Prostate gland (tissue), 2 donors: ENCODE data around the gene PODXL2. TPM values are rescaled to one million over a fixed set of nuclear protein-coding genes. Genes with fewer than 3 reads are reported as not detected.

Experiments
- DNase-seq: peaks from one replicate; pipeline ENCODE4 v3.0.0-alpha.2; 2019; ENCODE audit warnings: low spot score
- H3K27ac ChIP-seq, 2 donors: fragments of 200-600 bp; sonication (generic); 2 replicates each; pipeline ENCODE4 v1.5.1; 2017 to 2019
- H3K27me3 ChIP-seq: fragments of 200-600 bp; sonication (generic); replicated peaks from 2 replicates; pipeline ENCODE4 v1.5.1; 2019; ENCODE audit not compliant: insufficient read depth
- H3K36me3 ChIP-seq, 2 donors: fragments of 200-600 bp; sonication (generic); 1 replicate in 1 of 2; 2 replicates in 1 of 2; pipeline versions ENCODE4 v1.5.1 to v1.8.1; 2017 to 2019
- H3K4me1 ChIP-seq: fragments of 200-600 bp; sonication (generic); replicated peaks from 2 replicates; pipeline ENCODE4 v1.5.1; 2019
- H3K4me3 ChIP-seq, 2 donors: fragments of 200-600 bp; sonication (generic); 2 replicates each; pipeline ENCODE4 v1.5.1; 2017 to 2019
- H3K9me3 ChIP-seq: fragments of 200-600 bp; sonication (generic); 2 replicates; pipeline ENCODE4 v1.5.1; 2017
- CTCF ChIP-seq, 4 experiments: fragments of 200-600 bp in 2 of 4; fragments of 450-650 bp in 2 of 4; sonication (generic) in 2 of 4; IDR thresholded peaks; 1 replicate in 3 of 4; 2 replicates in 1 of 4; pipeline ENCODE4 v1.5.1; 2016 to 2019; ENCODE audit warnings: antibody characterized with exemption in 4 of 4, mild to moderate bottlenecking in 2 of 4, moderate library complexity in 2 of 4
- POLR2A ChIP-seq: fragments of 450-650 bp; IDR thresholded peaks from one replicate; pipeline ENCODE4 v1.6.1; 2016; ENCODE audit warnings: antibody characterized with exemption, mild to moderate bottlenecking
- POLR2AphosphoS5 ChIP-seq: sonication (generic); formaldehyde crosslinking; IDR thresholded peaks from one replicate; pipeline ENCODE4 v1.6.1; 2017; ENCODE audit warnings: antibody characterized with exemption
- WGBS: methylation state at CpG from one replicate; pipeline ENCODE4 v1.1.5; 2018; 5-methylcytosine and 5-hydroxymethylcytosine counted together
- intact Hi-C: fragments of 100-400 bp; cut with DNase I; formaldehyde crosslinking; loops from one replicate; pipeline ENCODE4 v1.14.2; 2022
- microRNA-seq: library from miRNA; unstranded; fragments of <30 nt; microRNA quantifications from one replicate; pipeline ENCODE4, GENCODE V29; 2016
- small RNA-seq, 2 donors: library from RNA; depleted of rRNA; stranded (forward); fragments of <200 nt; gene quantifications; one replicate each; pipeline ENCODE3, GENCODE V24; 2016
- total RNA-seq, 2 donors: library from RNA; depleted of rRNA; stranded (reverse); fragments of >200 nt; gene quantifications; one replicate each; pipeline ENCODE4 v1.1.0, GENCODE V29; 2016

The PODXL2 gene
- total RNA-seq, 2 donors from 2014 or later = 63.9 to 73.7 TPM

- Histone ChIP-seq H3K27ac (peak overlapping the region in 1 of 2 donors; percentile 28), H3K4me1 (peaks cover 3% of the 10 kb centered on the region)
Measured at GRCh38 chr3:127720161-127720823, 91.3 kb downstream of the PODXL2 start.

GRCh38 chr3:127720985-127721935 is 92.3 kb downstream of the PODXL2 start:
- Histone ChIP-seq H3K4me3 (no peak overlapping the region), H3K9me3 (no peaks in the 10 kb centered on the region), H3K36me3 (no peaks in the 10 kb centered on the region), H3K4me1 (peaks cover 3% of the 10 kb centered on the region), H3K27ac (peak overlapping the region in 1 of 2 donors; percentile 47), H3K27me3 (no peaks in the 10 kb centered on the region)
- intact Hi-C loops = no loop called here
- TF ChIP-seq CTCF (IDR thresholded peaks at IDR 0.05) = no peak
- TF ChIP-seq POLR2AphosphoS5 = no peak
- no peak for TF ChIP-seq POLR2A
- peak; percentile 44 for DNase-seq
- WGBS = 67% methylated on average over 17 of the region's 17 CpGs

More at GRCh38 chr3:127720161-127720823, 91.3 kb downstream of the PODXL2 start:
- 75% methylated on average over 15 of the region's 15 CpGs for WGBS
- no peaks in the 10 kb centered on the region for H3K27me3 ChIP-seq
- intact Hi-C loops = no loop called here
- H3K9me3 ChIP-seq = no peaks in the 10 kb centered on the region
- DNase-seq = peak; percentile 40
- no peaks in the 10 kb centered on the region for H3K36me3 ChIP-seq
- TF ChIP-seq POLR2A (no peak), CTCF (IDR thresholded peaks at IDR 0.05) (no peak), POLR2AphosphoS5 (peak; percentile 52)
- H3K4me3 ChIP-seq = no peak overlapping the region

- peaks cover 3% of the 10 kb centered on the region for H3K4me1 ChIP-seq
- H3K27me3 ChIP-seq = no peaks in the 10 kb centered on the region
- no peaks in the 10 kb centered on the region for H3K9me3 ChIP-seq
- TF ChIP-seq CTCF (IDR thresholded peaks at IDR 0.05) (no peak), POLR2A (no peak), POLR2AphosphoS5 (no peak)
- no peak overlapping the region for H3K4me3 ChIP-seq
- no peak for DNase-seq
- 49% methylated on average over 13 of the region's 13 CpGs for WGBS
- H3K36me3 ChIP-seq = no peaks in the 10 kb centered on the region
- intact Hi-C loops = no loop called here
- H3K27ac ChIP-seq = peak overlapping the region in 1 of 2 donors; percentile 47
Measured at GRCh38 chr3:127722091-127722784, 93.3 kb downstream of the PODXL2 start.

Small RNAs within 50 kb of the gene (microRNA-seq; reads per million reads assigned to microRNA genes)
- gene MIR7976 = not detected

Small RNAs within 50 kb of the gene (small RNA-seq; reads per million reads assigned to genes)
- gene MIR7976 = 0 reads per million in 2 donors

Other genes with a start within 250 kb of the PODXL2 start
- gene TPRA1, start 38.5 kb upstream of the PODXL2 start, total RNA-seq = 10 to 100 TPM; 46.6 to 73.1 TPM
- gene MCM2, start 30.8 kb upstream of the PODXL2 start, total RNA-seq = 10 to 100 TPM; 30.9 to 34.7 TPM
- 10 to 100 TPM; 33.4 to 60.2 TPM for gene ABTB1, start 43.8 kb downstream of the PODXL2 start, total RNA-seq
- 10 to 100 TPM; 20.0 to 31.8 TPM for gene MGLL, start 193.3 kb downstream of the PODXL2 start, total RNA-seq